Cardiac muscle cell (in vitro differentiated cells and primary cell): ENCODE results near the gene ZNF365. TPM values are rescaled to one million over a fixed set of nuclear protein-coding genes. Genes with fewer than 3 reads are reported as not detected.
"Not testable (repeated sequence)": the region's sequence is repeated elsewhere in the genome, so short reads cannot be mapped to it uniquely, and the experiment has no call there.

Experiments
- DNase-seq, 2 donors: peaks; one replicate each; pipeline versions ENCODE4 v3.0.0 to v3.0.0-alpha.2; 2010 to 2017; ENCODE audit warnings: low read depth in 1 of 2, low spot score in 1 of 2
- H3K27ac ChIP-seq: fragments of 200-600 bp; sonication (generic); 2 replicates; pipeline ENCODE4 v1.5.1; 2016
- H3K27me3 ChIP-seq: fragments of 200-600 bp; sonication (generic); 2 replicates; pipeline ENCODE4 v1.6.0; 2016; ENCODE audit warnings: control low read depth
- H3K36me3 ChIP-seq: fragments of 200-600 bp; sonication (generic); 2 replicates; pipeline ENCODE4 v1.5.1; 2016; ENCODE audit warnings: control low read depth
- H3K4me1 ChIP-seq: fragments of 200-600 bp; sonication (generic); 2 replicates; pipeline ENCODE4 v1.8.1; 2017; ENCODE audit warnings: low read depth, mild to moderate bottlenecking, mixed run types
- H3K4me3 ChIP-seq: fragments of 200-600 bp; sonication (generic); 2 replicates; pipeline ENCODE4 v1.5.1; 2016; ENCODE audit warnings: mild to moderate bottlenecking
- H3K9me3 ChIP-seq: fragments of 200-600 bp; sonication (generic); 2 replicates; pipeline ENCODE4 v1.5.1; 2017; ENCODE audit warnings: low read depth, mild to moderate bottlenecking, control low read depth
- polyA plus RNA-seq: library from polyadenylated mRNA; unstranded; fragments of >200 nt; fragmentation: Nextera tagmentation; extraction: Ambion mirVana; gene quantifications from 2 replicates; pipeline ENCODE4 v1.2.1, GENCODE V29; 2016
- total RNA-seq: library from RNA; depleted of rRNA; stranded (reverse); fragments of >200 nt; gene quantifications from 2 replicates; pipeline ENCODE4 v1.2.3, GENCODE V29; 2016
- TF ChIP-seq, protein P1 (sequence below): IDR thresholded peaks from 2 replicates; pipeline ENCODE4 v1.5.1; 2012; ENCODE audit warnings: low read depth, mild to moderate bottlenecking, low read length

The ZNF365 gene
- total and polyA plus RNA-seq, 2 experiments from 2014 or later: not detected

DNA sequence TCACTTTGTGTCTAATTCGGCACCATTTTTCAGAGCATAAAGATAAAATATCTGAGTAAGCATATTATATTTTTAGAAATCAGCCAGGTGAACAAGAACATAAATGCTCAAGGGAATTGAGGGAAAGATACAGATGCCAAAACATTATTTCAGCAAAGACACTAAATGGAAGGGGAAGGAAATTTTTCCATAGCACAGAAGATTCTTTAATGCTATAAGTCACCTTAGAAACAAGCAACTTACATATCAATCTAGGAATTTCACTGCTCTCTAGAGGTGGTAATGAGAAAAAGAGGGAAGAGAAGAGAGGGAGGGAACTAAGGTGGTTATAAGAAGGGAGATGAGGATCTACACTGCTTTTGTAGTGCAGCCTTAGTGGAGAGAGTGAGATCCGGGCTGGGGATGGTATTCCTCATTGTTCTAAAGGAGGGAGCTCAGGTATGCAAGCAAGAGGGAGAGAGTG lies 20.4 kb downstream of the ZNF365 start:
- TF ChIP-seq, protein P1, sequence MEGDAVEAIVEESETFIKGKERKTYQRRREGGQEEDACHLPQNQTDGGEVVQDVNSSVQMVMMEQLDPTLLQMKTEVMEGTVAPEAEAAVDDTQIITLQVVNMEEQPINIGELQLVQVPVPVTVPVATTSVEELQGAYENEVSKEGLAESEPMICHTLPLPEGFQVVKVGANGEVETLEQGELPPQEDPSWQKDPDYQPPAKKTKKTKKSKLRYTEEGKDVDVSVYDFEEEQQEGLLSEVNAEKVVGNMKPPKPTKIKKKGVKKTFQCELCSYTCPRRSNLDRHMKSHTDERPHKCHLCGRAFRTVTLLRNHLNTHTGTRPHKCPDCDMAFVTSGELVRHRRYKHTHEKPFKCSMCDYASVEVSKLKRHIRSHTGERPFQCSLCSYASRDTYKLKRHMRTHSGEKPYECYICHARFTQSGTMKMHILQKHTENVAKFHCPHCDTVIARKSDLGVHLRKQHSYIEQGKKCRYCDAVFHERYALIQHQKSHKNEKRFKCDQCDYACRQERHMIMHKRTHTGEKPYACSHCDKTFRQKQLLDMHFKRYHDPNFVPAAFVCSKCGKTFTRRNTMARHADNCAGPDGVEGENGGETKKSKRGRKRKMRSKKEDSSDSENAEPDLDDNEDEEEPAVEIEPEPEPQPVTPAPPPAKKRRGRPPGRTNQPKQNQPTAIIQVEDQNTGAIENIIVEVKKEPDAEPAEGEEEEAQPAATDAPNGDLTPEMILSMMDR: no peak

DNA sequence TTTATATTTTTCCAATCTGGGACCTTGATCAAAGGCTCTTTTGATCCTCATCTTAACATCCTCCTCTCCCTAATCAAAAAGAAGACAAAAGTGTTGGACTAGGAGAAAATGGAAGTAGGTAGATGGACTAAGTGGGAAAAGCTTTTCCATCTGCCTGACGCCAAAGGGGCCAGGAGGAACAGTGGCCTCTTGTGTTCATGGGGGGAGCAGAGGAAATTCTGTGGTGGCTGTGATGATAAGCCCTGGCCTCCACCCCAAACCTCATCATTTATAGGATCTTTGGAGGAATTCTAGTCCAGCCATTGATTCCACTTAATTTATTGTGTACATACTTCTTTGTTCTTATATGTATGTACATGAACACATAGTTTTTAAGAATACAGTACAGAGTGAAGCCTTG lies 21.7 kb downstream of the ZNF365 start:
- Histone ChIP-seq H3K4me3 (no peak overlapping the region), H3K4me1 (no peaks in the 10 kb centered on the region), H3K9me3 (no peaks in the 10 kb centered on the region), H3K27ac (no peak overlapping the region), H3K27me3 (no peaks in the 10 kb centered on the region), H3K36me3 (no peaks in the 10 kb centered on the region)
- TF ChIP-seq, protein P1: no peak
- no peak for DNase-seq

More for the DNA sequence above, 20.4 kb downstream of the ZNF365 start:
- H3K9me3 ChIP-seq: no peaks in the 10 kb centered on the region
- no peaks in the 10 kb centered on the region for H3K27me3 ChIP-seq
- no peaks in the 10 kb centered on the region for H3K36me3 ChIP-seq
- no peak for DNase-seq
- no peak overlapping the region for H3K4me3 ChIP-seq
- H3K4me1 ChIP-seq: no peaks in the 10 kb centered on the region
- no peak overlapping the region for H3K27ac ChIP-seq

DNA sequence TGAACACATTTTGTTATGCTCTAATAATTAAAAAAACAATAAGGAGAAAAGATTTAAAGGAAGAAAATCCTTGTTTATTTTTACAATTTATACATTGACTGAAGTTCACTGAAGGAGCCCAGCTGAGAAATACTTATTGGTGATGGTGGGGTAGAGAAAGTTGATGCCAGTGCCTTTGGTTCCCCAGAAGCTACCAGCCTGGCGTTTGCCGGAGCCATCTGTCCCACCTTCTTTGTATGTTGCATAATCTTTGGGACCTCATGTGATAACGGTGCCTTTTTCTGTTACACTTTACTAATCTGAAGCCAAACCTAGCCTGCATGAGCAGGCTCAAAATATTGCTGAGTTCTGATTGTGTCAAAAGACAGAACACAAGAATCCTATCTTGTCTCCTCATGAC lies 22.7 kb downstream of the ZNF365 start:
- H3K4me1 ChIP-seq: no peaks in the 10 kb centered on the region
- no peak for DNase-seq
- TF ChIP-seq, protein P1: no peak
- H3K27me3 ChIP-seq: no peaks in the 10 kb centered on the region
- no peak overlapping the region for H3K27ac ChIP-seq
- no peaks in the 10 kb centered on the region for H3K9me3 ChIP-seq
- no peak overlapping the region for H3K4me3 ChIP-seq
- H3K36me3 ChIP-seq: no peaks in the 10 kb centered on the region

DNA sequence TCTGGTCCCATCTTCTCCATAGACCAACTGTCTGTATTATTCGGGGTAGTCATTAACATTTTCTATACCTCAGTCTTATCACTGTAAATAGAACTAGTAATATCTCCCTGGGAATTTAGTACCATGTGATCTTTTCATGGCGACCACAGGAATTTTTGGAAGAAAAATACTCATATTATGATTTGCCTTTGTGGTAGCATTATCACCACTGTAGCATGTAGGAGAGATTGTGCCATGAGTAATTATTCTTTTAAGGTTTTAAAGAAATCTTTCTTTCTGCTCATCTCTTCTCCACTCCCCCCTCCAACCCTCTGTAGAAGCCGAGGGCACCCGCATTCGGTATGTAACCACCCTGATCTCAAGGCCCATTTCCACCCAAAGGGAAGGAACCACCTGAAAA lies 25.0 kb downstream of the ZNF365 start:
- Histone ChIP-seq H3K9me3 (no peaks in the 10 kb centered on the region), H3K4me3 (no peak overlapping the region), H3K27ac (no peak overlapping the region), H3K36me3 (no peaks in the 10 kb centered on the region), H3K27me3 (no peaks in the 10 kb centered on the region), H3K4me1 (no peaks in the 10 kb centered on the region)
- TF ChIP-seq, protein P1: no peak
- DNase-seq: peak in 1 of 2 donors; percentile 56

DNA sequence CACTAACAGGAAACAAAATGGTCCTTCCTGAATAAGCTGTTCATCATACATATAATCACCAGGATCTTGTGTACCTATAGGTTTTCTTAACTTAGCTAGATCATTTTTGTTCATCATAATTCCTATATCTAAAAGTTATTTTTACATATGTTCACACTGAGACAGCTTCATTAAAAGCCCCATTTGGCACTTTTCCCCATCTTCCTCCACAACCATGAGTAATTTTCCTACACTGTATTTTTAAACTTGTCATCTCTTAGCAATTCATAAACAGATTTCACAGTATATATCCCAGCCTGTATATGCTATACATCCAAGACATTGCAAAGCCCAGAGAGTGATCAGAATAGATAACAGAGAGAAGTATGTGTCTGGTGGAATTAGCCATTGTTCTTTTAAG lies 28.3 kb downstream of the ZNF365 start:
- H3K9me3 ChIP-seq: no peaks in the 10 kb centered on the region
- H3K36me3 ChIP-seq: no peaks in the 10 kb centered on the region
- no peak overlapping the region for H3K4me3 ChIP-seq
- TF ChIP-seq, protein P1: no peak
- H3K27me3 ChIP-seq: no peaks in the 10 kb centered on the region
- no peak for DNase-seq
- H3K4me1 ChIP-seq: no peaks in the 10 kb centered on the region
- no peak overlapping the region for H3K27ac ChIP-seq

DNA sequence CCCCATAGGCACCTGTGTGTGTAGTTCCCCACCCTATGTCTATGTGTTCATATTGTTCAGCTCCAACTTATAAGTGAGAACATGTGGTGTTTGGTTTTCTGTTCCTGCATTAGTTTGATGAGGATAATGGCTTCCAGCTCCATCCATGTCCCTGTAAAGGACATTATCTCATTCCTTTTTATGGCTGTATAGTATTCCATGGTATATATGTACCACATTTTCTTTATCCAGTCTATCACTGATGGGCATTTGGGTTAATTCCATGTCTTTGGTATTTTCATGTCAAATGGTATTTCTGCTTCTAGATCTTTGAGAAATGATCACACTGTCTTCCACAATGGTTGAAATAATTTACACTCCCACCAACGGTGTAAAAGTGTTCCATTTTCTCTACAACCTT lies 36.4 kb downstream of the ZNF365 start:
- H3K36me3 ChIP-seq, DNase-seq, H3K4me1 ChIP-seq, H3K27ac ChIP-seq, H3K4me3 ChIP-seq, H3K9me3 ChIP-seq, H3K27me3 ChIP-seq: not testable (repeated sequence)

DNA sequence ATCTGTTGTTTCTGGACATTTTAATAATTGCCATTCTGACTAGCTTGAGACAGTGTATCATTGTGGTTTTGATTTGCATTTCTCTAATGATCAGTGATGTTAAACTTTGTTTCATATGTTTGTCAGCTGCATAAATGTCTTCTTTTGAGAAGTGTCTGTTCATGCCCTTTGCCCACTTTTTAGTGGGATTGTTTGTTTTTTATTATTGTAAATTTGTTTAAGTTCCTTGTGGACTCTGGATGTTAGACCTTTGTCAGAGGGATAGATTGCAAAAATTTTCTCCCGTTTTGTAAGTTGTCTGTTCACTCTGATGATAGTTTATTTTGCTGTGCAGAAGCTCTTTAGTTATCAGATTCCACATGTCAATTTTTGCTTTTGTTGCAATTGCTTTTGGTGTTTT lies 36.8 kb downstream of the ZNF365 start:
- not testable (repeated sequence) for H3K36me3 ChIP-seq, H3K27me3 ChIP-seq, H3K9me3 ChIP-seq, H3K27ac ChIP-seq, DNase-seq, H3K4me1 ChIP-seq, H3K4me3 ChIP-seq
